ENCODE data around the gene CDH20. TPM values are rescaled to one million over a fixed set of nuclear protein-coding genes. Genes with fewer than 3 reads are reported as not detected.

Gene CDH20
- total and polyA plus RNA-seq, 2 experiments from 2014 or later, result not detected

- Histone ChIP-seq H3K4me3 (no peak overlapping the region), H3K27ac (no peak overlapping the region), H3K4me1 (ENCODE audit: low read depth) (peaks cover 23% of the 10 kb centered on the region), H3K27me3 (no peaks in the 10 kb centered on the region), H3K9me3 (ENCODE audit: low read depth) (no peaks in the 10 kb centered on the region), H3K36me3 (no peaks in the 10 kb centered on the region)
- peak in 1 of 2 donors; percentile 33 for DNase-seq (ENCODE audit: low read depth in 1 of 2, low spot score in 1 of 2)
- TF ChIP-seq, protein P1, sequence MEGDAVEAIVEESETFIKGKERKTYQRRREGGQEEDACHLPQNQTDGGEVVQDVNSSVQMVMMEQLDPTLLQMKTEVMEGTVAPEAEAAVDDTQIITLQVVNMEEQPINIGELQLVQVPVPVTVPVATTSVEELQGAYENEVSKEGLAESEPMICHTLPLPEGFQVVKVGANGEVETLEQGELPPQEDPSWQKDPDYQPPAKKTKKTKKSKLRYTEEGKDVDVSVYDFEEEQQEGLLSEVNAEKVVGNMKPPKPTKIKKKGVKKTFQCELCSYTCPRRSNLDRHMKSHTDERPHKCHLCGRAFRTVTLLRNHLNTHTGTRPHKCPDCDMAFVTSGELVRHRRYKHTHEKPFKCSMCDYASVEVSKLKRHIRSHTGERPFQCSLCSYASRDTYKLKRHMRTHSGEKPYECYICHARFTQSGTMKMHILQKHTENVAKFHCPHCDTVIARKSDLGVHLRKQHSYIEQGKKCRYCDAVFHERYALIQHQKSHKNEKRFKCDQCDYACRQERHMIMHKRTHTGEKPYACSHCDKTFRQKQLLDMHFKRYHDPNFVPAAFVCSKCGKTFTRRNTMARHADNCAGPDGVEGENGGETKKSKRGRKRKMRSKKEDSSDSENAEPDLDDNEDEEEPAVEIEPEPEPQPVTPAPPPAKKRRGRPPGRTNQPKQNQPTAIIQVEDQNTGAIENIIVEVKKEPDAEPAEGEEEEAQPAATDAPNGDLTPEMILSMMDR (IDR thresholded peaks at IDR 0.05; ENCODE audit: low read depth, low read length), result no peak
Measured at GRCh38 chr18:61554117-61554776, 221.0 kb downstream of the CDH20 start.

- Histone ChIP-seq H3K4me3 (no peak overlapping the region), H3K27ac (no peak overlapping the region), H3K9me3 (ENCODE audit: low read depth) (no peaks in the 10 kb centered on the region), H3K36me3 (no peaks in the 10 kb centered on the region), H3K4me1 (ENCODE audit: low read depth) (peaks cover 19% of the 10 kb centered on the region), H3K27me3 (no peaks in the 10 kb centered on the region)
- TF ChIP-seq, protein P1 (IDR thresholded peaks at IDR 0.05; ENCODE audit: low read depth, low read length), result no peak
- DNase-seq (ENCODE audit: low read depth in 1 of 2, low spot score in 1 of 2), result no peak
Measured at GRCh38 chr18:61554946-61555361, 221.7 kb downstream of the CDH20 start.

DNA sequence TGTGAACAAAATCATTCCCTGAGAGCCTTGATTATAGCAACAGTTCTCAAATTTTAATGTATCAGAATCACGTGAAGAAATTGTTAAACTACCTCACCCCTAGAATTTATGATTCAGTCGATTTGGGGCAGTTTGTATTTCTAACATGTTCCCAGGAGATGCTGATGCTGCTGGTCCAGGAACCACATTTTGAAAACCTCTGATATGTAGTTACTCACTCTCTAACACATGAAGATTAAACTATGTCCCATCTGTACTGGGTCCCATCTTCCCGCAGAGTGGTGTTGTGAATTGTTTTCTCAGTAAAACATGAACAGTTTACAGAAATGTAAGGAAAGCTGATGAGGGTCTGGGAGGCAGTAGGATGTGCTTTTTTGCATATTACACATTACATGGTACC is 223.1 kb downstream of the CDH20 start:
- Histone ChIP-seq H3K4me3 (no peak overlapping the region), H3K9me3 (ENCODE audit: low read depth) (no peaks in the 10 kb centered on the region), H3K27ac (no peak overlapping the region), H3K4me1 (ENCODE audit: low read depth) (peaks cover 14% of the 10 kb centered on the region), H3K36me3 (no peaks in the 10 kb centered on the region), H3K27me3 (no peaks in the 10 kb centered on the region)
- DNase-seq (ENCODE audit: low read depth in 1 of 2, low spot score in 1 of 2), result no peak
- TF ChIP-seq, protein P1 (IDR thresholded peaks at IDR 0.05; ENCODE audit: low read depth, low read length), result no peak

- no peaks in the 10 kb centered on the region for H3K9me3 ChIP-seq (ENCODE audit: low read depth)
- H3K27me3 ChIP-seq, result no peaks in the 10 kb centered on the region
- TF ChIP-seq, protein P1 (IDR thresholded peaks at IDR 0.05; ENCODE audit: low read depth, low read length), result no peak
- H3K36me3 ChIP-seq, result no peaks in the 10 kb centered on the region
- no peak overlapping the region for H3K27ac ChIP-seq
- peaks cover 8% of the 10 kb centered on the region for H3K4me1 ChIP-seq (ENCODE audit: low read depth)
- no peak for DNase-seq (ENCODE audit: low read depth in 1 of 2, low spot score in 1 of 2)
- H3K4me3 ChIP-seq, result no peak overlapping the region
Measured at GRCh38 chr18:61556862-61557261, 223.6 kb downstream of the CDH20 start.

DNA sequence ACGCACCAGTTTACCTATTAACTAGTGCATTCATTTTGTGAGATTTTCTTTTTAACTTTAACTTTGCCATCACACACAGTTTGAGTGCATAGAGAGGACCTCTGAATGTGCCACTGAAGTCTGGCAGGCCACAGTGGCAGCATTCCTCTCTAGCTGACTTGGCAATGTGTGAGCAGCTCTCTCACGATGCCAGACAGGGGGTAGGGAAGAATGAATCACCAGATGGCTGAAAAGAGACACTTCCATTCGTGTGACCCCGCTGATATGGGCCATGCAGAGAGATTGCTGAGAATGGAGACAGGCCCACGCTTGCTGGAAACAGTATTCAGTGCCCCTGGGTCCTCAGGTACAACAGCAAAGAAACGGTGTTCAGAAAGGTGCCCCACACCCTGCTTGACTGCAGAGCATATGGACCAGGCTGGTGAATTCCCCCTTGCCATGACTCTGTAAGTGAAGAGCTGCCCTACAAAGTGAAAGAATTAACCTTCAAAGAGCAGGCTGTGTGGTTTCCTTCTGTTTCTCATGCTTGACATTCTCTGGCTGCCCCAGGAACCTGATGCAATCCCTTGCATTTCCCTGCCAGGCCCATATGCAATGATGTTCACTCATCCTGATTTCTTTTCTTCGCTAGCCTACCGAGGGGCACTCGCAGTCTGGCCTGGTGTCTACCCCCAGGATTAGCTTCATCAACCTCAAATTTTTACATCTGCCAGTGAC is 236.1 kb downstream of the CDH20 start:
- peak in 1 of 2 donors; percentile 90 for DNase-seq (ENCODE audit: low read depth in 1 of 2, low spot score in 1 of 2)
- Histone ChIP-seq H3K9me3 (ENCODE audit: low read depth) (peaks cover 3% of the 10 kb centered on the region), H3K27me3 (no peaks in the 10 kb centered on the region), H3K4me1 (ENCODE audit: low read depth) (no peaks in the 10 kb centered on the region), H3K36me3 (no peaks in the 10 kb centered on the region), H3K27ac (no peak overlapping the region), H3K4me3 (no peak overlapping the region)
- TF ChIP-seq, protein P1 (IDR thresholded peaks at IDR 0.05; ENCODE audit: low read depth, low read length), result no peak

Data from cardiac muscle cell (in vitro differentiated cells and primary cell).